ENCODE results near the gene NDUFS5. TPM values are rescaled to one million over a fixed set of nuclear protein-coding genes. Genes with fewer than 3 reads are reported as not detected.

Gene NDUFS5
- total RNA-seq, 1 experiment from 2014 or later = 284 TPM

GRCh38 chr1:39076127-39076798 is 50.1 kb downstream of the NDUFS5 start:
- no peaks in the 10 kb centered on the region for H3K4me1 ChIP-seq (ENCODE audit: insufficient read depth, low read length, poor library complexity, severe bottlenecking)
- no peak overlapping the region for H3K27ac ChIP-seq (ENCODE audit: low read depth, low read length, poor library complexity, severe bottlenecking)
- ChIA-PET POLR2A (ENCODE audit: low non-redundant PET) (interaction anchor here (0.6 to 0.7 kb wide), 2 partner anchors 14 to 327 kb away, joined by 3 to 12 read pairs; no protein-coding TSS in a partner anchor), CTCF (no interaction called here)
- no peak overlapping the region for H3K4me3 ChIP-seq (ENCODE audit: low read depth, low read length, poor library complexity, severe bottlenecking)
- BruUV-seq (replicated peaks) = no TSS peak
- DNase-seq (ENCODE audit: low spot score) = no peak
- H3K36me3 ChIP-seq (ENCODE audit: insufficient read depth, low read length, poor library complexity, severe bottlenecking) = no peaks in the 10 kb centered on the region
- H3K27me3 ChIP-seq (replicated peaks; ENCODE audit: insufficient read depth, low read depth, low read length, poor library complexity) = peaks cover 3% of the 10 kb centered on the region
- intact Hi-C loops (cut with micrococcal nuclease; ENCODE audit: unreplicated experiment) = no loop called here
- TF ChIP-seq CTCF (conservative IDR thresholded peaks at IDR 0.05; ENCODE audit: low read depth, low read length) (no peak), EZH2 (IDR thresholded peaks at IDR 0.05; ENCODE audit: borderline replicate concordance, low read depth, low read length, poor library complexity, severe bottlenecking) (no peak)
- no peaks in the 10 kb centered on the region for H3K9me3 ChIP-seq (ENCODE audit: low read depth, low read length, poor library complexity, severe bottlenecking)

GRCh38 chr1:39076799-39077148 is 50.6 kb downstream of the NDUFS5 start:
- intact Hi-C loops (cut with micrococcal nuclease; ENCODE audit: unreplicated experiment) = no loop called here
- no peak overlapping the region for H3K27ac ChIP-seq (ENCODE audit: low read depth, low read length, poor library complexity, severe bottlenecking)
- TF ChIP-seq EZH2 (IDR thresholded peaks at IDR 0.05; ENCODE audit: borderline replicate concordance, low read depth, low read length, poor library complexity, severe bottlenecking) (no peak), CTCF (conservative IDR thresholded peaks at IDR 0.05; ENCODE audit: low read depth, low read length) (no peak)
- no peak overlapping the region for H3K4me3 ChIP-seq (ENCODE audit: low read depth, low read length, poor library complexity, severe bottlenecking)
- H3K36me3 ChIP-seq (ENCODE audit: insufficient read depth, low read length, poor library complexity, severe bottlenecking) = no peaks in the 10 kb centered on the region
- ChIA-PET CTCF (no interaction called here), POLR2A (ENCODE audit: low non-redundant PET) (no interaction called here)
- no peaks in the 10 kb centered on the region for H3K4me1 ChIP-seq (ENCODE audit: insufficient read depth, low read length, poor library complexity, severe bottlenecking)
- H3K27me3 ChIP-seq (replicated peaks; ENCODE audit: insufficient read depth, low read depth, low read length, poor library complexity) = peaks cover 4% of the 10 kb centered on the region
- DNase-seq (ENCODE audit: low spot score) = no peak
- no peaks in the 10 kb centered on the region for H3K9me3 ChIP-seq (ENCODE audit: low read depth, low read length, poor library complexity, severe bottlenecking)
- no TSS peak for BruUV-seq (replicated peaks)

GRCh38 chr1:39080269-39080826 is 54.2 kb downstream of the NDUFS5 start:
- intact Hi-C loops (cut with micrococcal nuclease; ENCODE audit: unreplicated experiment) = no loop called here
- ChIA-PET CTCF (no interaction called here), POLR2A (ENCODE audit: low non-redundant PET) (no interaction called here)
- TF ChIP-seq EZH2 (IDR thresholded peaks at IDR 0.05; ENCODE audit: borderline replicate concordance, low read depth, low read length, poor library complexity, severe bottlenecking) = no peak
- TF ChIP-seq CTCF (conservative IDR thresholded peaks at IDR 0.05; ENCODE audit: low read depth, low read length) = no peak
- BruUV-seq (replicated peaks) = no TSS peak
- H3K4me3 ChIP-seq (ENCODE audit: low read depth, low read length, poor library complexity, severe bottlenecking) = peak overlapping the region; percentile 50
- H3K36me3 ChIP-seq (ENCODE audit: insufficient read depth, low read length, poor library complexity, severe bottlenecking) = no peaks in the 10 kb centered on the region
- H3K4me1 ChIP-seq (ENCODE audit: insufficient read depth, low read length, poor library complexity, severe bottlenecking) = no peaks in the 10 kb centered on the region
- no peak overlapping the region for H3K27ac ChIP-seq (ENCODE audit: low read depth, low read length, poor library complexity, severe bottlenecking)
- H3K9me3 ChIP-seq (ENCODE audit: low read depth, low read length, poor library complexity, severe bottlenecking) = no peaks in the 10 kb centered on the region
- peaks cover 11% of the 10 kb centered on the region for H3K27me3 ChIP-seq (replicated peaks; ENCODE audit: insufficient read depth, low read depth, low read length, poor library complexity)
- no peak for DNase-seq (ENCODE audit: low spot score)
